Left lung (tissue), 10 donors: ENCODE data around the gene PFN3. TPM values are rescaled to one million over a fixed set of nuclear protein-coding genes. Genes with fewer than 3 reads are reported as not detected.

Source experiments
- ATAC-seq: fragments of 200-7000 bp; cut with Tn5 transposase; one replicate; pipeline ENCODE4 v1.9.1; 2020; ENCODE audit warnings: moderate library complexity
- DNase-seq, 4 donors: peaks; one replicate each; pipeline ENCODE4 v3.0.0-alpha.2; 2013 to 2020
- H3K27ac ChIP-seq, 2 donors: fragments of 200-600 bp; sonication (generic) in 1 of 2; one replicate each; pipeline versions ENCODE4 v1.5.0 to v1.8.0; 2020 to 2021
- H3K27me3 ChIP-seq, 2 donors: fragments of 200-600 bp; sonication (generic) in 1 of 2; one replicate each; pipeline versions ENCODE4 v1.5.0 to v1.8.0; 2020 to 2021
- H3K36me3 ChIP-seq, 2 donors: fragments of 200-600 bp; sonication (generic) in 1 of 2; one replicate each; pipeline versions ENCODE4 v1.5.0 to v1.8.0; 2020 to 2021
- H3K4me1 ChIP-seq, 2 donors: fragments of 200-600 bp; one replicate each; pipeline ENCODE4 v1.8.0; 2021
- H3K4me3 ChIP-seq, 2 donors: fragments of 200-600 bp; sonication (generic) in 1 of 2; one replicate each; pipeline versions ENCODE4 v1.5.0 to v1.8.0; 2020 to 2021; ENCODE audit warnings: mild to moderate bottlenecking in 1 of 2
- H3K9me3 ChIP-seq, 2 donors: fragments of 200-600 bp; sonication (generic) in 1 of 2; one replicate each; pipeline versions ENCODE4 v1.5.0 to v1.8.0; 2020 to 2021
- intact Hi-C, 2 donors: fragments of 100-400 bp; cut with DNase I; formaldehyde crosslinking; loops; one replicate each; pipeline versions ENCODE4 v1.11.2 to v1.14.2; 2022
- polyA plus RNA-seq, 6 donors: library from polyadenylated mRNA; unstranded; fragments of 120-200 nt; gene quantifications; one replicate each; pipeline ENCODE4 v1.2.1, GENCODE V29; 2013; ENCODE audit not compliant: insufficient read length in 6 of 6
- total RNA-seq, 2 donors: library from RNA; stranded (reverse); fragmentation: NEBNext Ultra II Directional; extraction: Animal tissue kit (Norgen Biotek cat#: 25700); gene quantifications; one replicate each; pipeline ENCODE4 v1.2.1, GENCODE V29; 2021
- TF ChIP-seq, protein P1 (sequence below), 2 donors: fragments of 200-600 bp; sonication (generic) in 1 of 2; IDR thresholded peaks; one replicate each; pipeline versions ENCODE4 v1.5.0 to v1.8.0; 2021; ENCODE audit warnings: antibody characterized with exemption in 2 of 2
- donor health status: DM: no; HTN: yes; CAD: no.
- donor health status: DM: no; HTN: no; CAD: no.

PFN3 gene
- total and polyA plus RNA-seq, 8 donors, result not detected

- Histone ChIP-seq H3K4me3 (peak overlapping the region; percentile 58 to 68), H3K27me3 (peaks cover 38 to 56% of the 10 kb centered on the region in 2 donors), H3K36me3 (no peaks in the 10 kb centered on the region), H3K27ac (no peak overlapping the region), H3K9me3 (no peaks in the 10 kb centered on the region), H3K4me1 (peaks cover 21 to 49% of the 10 kb centered on the region in 2 donors)
- ATAC-seq (no peak), DNase-seq (no peak)
- TF ChIP-seq, protein P1, sequence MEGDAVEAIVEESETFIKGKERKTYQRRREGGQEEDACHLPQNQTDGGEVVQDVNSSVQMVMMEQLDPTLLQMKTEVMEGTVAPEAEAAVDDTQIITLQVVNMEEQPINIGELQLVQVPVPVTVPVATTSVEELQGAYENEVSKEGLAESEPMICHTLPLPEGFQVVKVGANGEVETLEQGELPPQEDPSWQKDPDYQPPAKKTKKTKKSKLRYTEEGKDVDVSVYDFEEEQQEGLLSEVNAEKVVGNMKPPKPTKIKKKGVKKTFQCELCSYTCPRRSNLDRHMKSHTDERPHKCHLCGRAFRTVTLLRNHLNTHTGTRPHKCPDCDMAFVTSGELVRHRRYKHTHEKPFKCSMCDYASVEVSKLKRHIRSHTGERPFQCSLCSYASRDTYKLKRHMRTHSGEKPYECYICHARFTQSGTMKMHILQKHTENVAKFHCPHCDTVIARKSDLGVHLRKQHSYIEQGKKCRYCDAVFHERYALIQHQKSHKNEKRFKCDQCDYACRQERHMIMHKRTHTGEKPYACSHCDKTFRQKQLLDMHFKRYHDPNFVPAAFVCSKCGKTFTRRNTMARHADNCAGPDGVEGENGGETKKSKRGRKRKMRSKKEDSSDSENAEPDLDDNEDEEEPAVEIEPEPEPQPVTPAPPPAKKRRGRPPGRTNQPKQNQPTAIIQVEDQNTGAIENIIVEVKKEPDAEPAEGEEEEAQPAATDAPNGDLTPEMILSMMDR (IDR thresholded peaks at IDR 0.05), result no peak
- intact Hi-C loops, result no loop called here
Measured at GRCh38 chr5:177404641-177405179, 4.2 kb upstream of the PFN3 start.

GRCh38 chr5:177403792-177404640 is 3.6 kb upstream of the PFN3 start:
- no peaks in the 10 kb centered on the region for H3K36me3 ChIP-seq
- H3K4me1 ChIP-seq, result peaks cover 21 to 49% of the 10 kb centered on the region in 2 donors
- TF ChIP-seq, protein P1 (IDR thresholded peaks at IDR 0.05), result peak; percentile 68 to 83
- H3K27ac ChIP-seq, result no peak overlapping the region
- H3K4me3 ChIP-seq, result peak overlapping the region; percentile 58 to 68
- DNase-seq (peak; percentile 74 to 98 (median 90)), ATAC-seq (peak; percentile 91)
- peaks cover 44 to 63% of the 10 kb centered on the region in 2 donors for H3K27me3 ChIP-seq
- intact Hi-C loops, result no loop called here
- H3K9me3 ChIP-seq, result no peaks in the 10 kb centered on the region

DNA sequence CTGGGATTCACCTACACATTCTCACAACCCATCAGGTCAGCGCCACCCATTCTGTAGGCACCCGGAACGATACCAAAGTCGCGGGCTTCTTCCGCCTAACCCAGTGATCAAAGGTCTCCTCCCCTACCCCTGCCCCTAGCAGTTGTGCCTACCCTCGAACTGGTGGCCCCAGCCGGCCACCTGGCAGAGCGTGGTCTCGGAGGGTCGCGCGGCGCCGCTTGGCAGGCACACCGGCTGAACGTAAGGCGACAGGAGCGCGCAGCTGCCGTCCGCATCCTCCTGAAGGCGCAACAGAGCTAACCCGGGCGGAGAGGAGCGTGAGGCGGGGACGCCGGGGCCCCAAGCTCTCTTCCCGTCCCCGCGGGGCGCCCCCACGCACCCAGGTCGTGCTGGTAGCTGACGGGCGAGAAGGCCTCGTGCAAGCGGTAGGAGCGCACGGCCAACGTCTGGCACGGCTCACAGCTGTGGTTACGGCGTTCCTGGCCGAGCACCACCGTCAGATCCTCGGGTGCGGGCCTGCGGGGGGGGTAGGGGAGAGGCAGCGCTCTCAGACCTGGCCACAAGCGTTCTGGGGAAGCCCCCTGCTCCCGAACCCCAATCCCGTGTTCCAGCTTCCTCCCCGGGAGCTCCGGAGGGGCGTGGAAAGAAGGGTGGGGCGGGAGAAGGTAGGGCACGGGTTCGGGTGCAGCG is 2.8 kb upstream of the PFN3 start:
- H3K27ac ChIP-seq, result no peak overlapping the region
- peak overlapping the region; percentile 58 to 68 for H3K4me3 ChIP-seq
- no peaks in the 10 kb centered on the region for H3K9me3 ChIP-seq
- TF ChIP-seq, protein P1 (IDR thresholded peaks at IDR 0.05), result no peak
- intact Hi-C loops, result no loop called here
- ATAC-seq (peak; percentile 7), DNase-seq (no peak)
- peaks cover 44 to 71% of the 10 kb centered on the region in 2 donors for H3K27me3 ChIP-seq
- no peaks in the 10 kb centered on the region for H3K36me3 ChIP-seq
- H3K4me1 ChIP-seq, result peaks cover 21 to 49% of the 10 kb centered on the region in 2 donors

GRCh38 chr5:177402271-177403043 is 2.0 kb upstream of the PFN3 start:
- Histone ChIP-seq H3K36me3 (no peaks in the 10 kb centered on the region), H3K27ac (no peak overlapping the region), H3K4me3 (peak overlapping the region in 1 of 2 donors; percentile 68), H3K9me3 (no peaks in the 10 kb centered on the region), H3K4me1 (peaks cover 21 to 49% of the 10 kb centered on the region in 2 donors), H3K27me3 (peaks cover 44 to 79% of the 10 kb centered on the region in 2 donors)
- TF ChIP-seq, protein P1 (IDR thresholded peaks at IDR 0.05), result peak; percentile 21 to 26
- ATAC-seq, result peak; percentile 70
- intact Hi-C loops, result no loop called here
- DNase-seq, result peak in 3 of 4 donors; percentile 61 to 89 (median 69)
